GM12801 (cell line): ENCODE data around the gene ANKRD55.

ENCODE experiments used
- TF ChIP-seq, protein P1 (sequence below): IDR thresholded peaks from one replicate; pipeline ENCODE4 v1.5.1; 2011; ENCODE audit warnings: control low read depth; ENCODE audit not compliant: insufficient read length; ENCODE audit errors: extremely low read depth

Gene ANKRD55

DNA sequence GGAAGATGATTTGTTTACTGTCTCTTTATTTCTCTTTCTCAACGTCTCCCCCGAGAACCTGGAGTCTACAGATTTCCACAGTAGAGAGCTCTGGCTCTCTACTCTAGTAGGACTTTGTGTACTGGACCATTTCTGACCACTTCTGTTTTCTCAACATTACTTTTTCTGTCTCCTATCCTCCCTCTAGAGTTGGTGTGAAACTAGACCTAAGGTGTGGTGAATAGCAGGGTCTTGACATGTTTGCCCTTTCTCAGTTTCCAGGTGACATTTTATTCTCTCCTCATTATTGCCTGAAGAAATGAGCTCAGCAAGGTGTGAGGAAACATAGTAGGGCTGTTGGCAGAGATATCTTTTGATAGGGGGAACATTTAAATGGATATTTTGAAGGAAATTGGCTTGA lies 176.3 kb downstream of the ANKRD55 start:
- TF ChIP-seq, protein P1, sequence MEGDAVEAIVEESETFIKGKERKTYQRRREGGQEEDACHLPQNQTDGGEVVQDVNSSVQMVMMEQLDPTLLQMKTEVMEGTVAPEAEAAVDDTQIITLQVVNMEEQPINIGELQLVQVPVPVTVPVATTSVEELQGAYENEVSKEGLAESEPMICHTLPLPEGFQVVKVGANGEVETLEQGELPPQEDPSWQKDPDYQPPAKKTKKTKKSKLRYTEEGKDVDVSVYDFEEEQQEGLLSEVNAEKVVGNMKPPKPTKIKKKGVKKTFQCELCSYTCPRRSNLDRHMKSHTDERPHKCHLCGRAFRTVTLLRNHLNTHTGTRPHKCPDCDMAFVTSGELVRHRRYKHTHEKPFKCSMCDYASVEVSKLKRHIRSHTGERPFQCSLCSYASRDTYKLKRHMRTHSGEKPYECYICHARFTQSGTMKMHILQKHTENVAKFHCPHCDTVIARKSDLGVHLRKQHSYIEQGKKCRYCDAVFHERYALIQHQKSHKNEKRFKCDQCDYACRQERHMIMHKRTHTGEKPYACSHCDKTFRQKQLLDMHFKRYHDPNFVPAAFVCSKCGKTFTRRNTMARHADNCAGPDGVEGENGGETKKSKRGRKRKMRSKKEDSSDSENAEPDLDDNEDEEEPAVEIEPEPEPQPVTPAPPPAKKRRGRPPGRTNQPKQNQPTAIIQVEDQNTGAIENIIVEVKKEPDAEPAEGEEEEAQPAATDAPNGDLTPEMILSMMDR: no peak

GRCh38 chr5:56055859-56056258 lies 177.3 kb downstream of the ANKRD55 start:
- TF ChIP-seq, protein P1: no peak

GRCh38 chr5:56055287-56055686 lies 177.8 kb downstream of the ANKRD55 start:
- TF ChIP-seq, protein P1: no peak

DNA sequence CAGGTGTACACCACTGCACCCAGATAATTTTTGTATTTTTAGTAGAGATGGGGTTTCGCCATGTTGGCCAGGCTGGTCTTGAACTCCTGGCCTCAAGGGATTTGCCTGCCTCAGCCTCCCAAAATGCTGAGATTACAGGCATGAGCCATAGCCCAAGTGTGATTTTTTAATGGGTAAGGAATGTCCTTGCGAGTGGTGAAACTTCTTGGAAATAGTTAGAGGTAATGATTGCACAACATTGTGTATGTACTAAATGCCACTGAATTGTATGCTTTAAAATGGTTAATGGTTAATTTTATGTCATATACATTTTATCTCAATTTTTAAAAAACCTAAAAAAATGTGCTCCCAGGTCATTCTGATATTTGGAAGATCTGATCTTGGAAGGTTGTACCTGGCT lies 178.5 kb downstream of the ANKRD55 start:
- TF ChIP-seq, protein P1: no peak

- TF ChIP-seq, protein P1: no peak
Observed at GRCh38 chr5:56053363-56053762, 179.8 kb downstream of the ANKRD55 start.

- TF ChIP-seq, protein P1: no peak
Observed at GRCh38 chr5:56052735-56053134, 180.4 kb downstream of the ANKRD55 start.

GRCh38 chr5:56050551-56051255 lies 182.4 kb downstream of the ANKRD55 start:
- TF ChIP-seq, protein P1: no peak
